Endothelial cell of umbilical vein (primary cell): ENCODE data around the gene TOMM7.

Experiments used
- EZH2 ChIP-seq: IDR thresholded peaks from 2 replicates; pipeline ENCODE4 v1.6.1; 2012; ENCODE audit warnings: borderline replicate concordance, low read depth, mild to moderate bottlenecking, moderate library complexity, low read length, inconsistent platforms; ENCODE audit not compliant: severe bottlenecking
- JUN ChIP-seq: IDR thresholded peaks from 2 replicates; pipeline ENCODE4 v1.6.1; 2011; ENCODE audit warnings: borderline replicate concordance, low read depth; ENCODE audit not compliant: insufficient read length, insufficient read depth
- POLR2A ChIP-seq: IDR thresholded peaks from 2 replicates; pipeline ENCODE4 v1.6.1; 2012; ENCODE audit warnings: low read depth, mild to moderate bottlenecking, control low read depth, low read length
- POLR2AphosphoS5 ChIP-seq: IDR thresholded peaks from 2 replicates; pipeline ENCODE4 v1.6.1; 2012; ENCODE audit warnings: low read depth, mild to moderate bottlenecking, control low read depth, low read length, moderate library complexity; ENCODE audit not compliant: insufficient read depth
- TF ChIP-seq, protein P1 (sequence below), 2 donors: IDR thresholded peaks; 1 replicate in 1 of 2; 2 replicates in 1 of 2; pipeline ENCODE4 v1.5.1; 2011; ENCODE audit warnings: low read length in 2 of 2, mild to moderate bottlenecking in 2 of 2, moderate library complexity in 2 of 2, control low read depth in 1 of 2, inconsistent platforms in 1 of 2, low read depth in 1 of 2; ENCODE audit not compliant: insufficient read depth in 1 of 2; ENCODE audit errors: extremely low read depth in 1 of 2
- TF ChIP-seq, protein P2 (sequence below): IDR thresholded peaks from 2 replicates; pipeline ENCODE4 v1.6.1; 2011; ENCODE audit not compliant: insufficient read depth, insufficient read length

DNA sequence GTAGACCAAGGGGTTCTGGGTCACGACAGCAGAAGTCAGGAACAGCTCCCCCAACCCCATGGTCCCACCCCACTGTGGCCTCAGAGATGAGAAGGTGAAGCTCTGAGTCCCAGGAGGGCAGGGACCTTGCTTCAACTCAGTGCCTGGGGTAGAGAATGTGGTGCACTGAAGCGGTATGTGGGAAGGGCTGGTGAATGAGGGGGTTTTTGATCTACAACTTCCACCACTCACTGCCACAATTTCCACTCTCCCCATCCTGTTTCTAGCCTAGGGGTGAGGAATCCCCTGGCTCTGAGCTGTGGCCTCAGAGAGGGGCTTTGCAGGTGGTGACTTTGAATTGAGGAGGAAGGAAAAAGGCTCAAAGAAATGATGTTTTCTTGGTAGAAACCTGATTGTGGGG lies 44.9 kb upstream of the TOMM7 start:
- TF ChIP-seq POLR2A = no peak
- TF ChIP-seq, protein P1, sequence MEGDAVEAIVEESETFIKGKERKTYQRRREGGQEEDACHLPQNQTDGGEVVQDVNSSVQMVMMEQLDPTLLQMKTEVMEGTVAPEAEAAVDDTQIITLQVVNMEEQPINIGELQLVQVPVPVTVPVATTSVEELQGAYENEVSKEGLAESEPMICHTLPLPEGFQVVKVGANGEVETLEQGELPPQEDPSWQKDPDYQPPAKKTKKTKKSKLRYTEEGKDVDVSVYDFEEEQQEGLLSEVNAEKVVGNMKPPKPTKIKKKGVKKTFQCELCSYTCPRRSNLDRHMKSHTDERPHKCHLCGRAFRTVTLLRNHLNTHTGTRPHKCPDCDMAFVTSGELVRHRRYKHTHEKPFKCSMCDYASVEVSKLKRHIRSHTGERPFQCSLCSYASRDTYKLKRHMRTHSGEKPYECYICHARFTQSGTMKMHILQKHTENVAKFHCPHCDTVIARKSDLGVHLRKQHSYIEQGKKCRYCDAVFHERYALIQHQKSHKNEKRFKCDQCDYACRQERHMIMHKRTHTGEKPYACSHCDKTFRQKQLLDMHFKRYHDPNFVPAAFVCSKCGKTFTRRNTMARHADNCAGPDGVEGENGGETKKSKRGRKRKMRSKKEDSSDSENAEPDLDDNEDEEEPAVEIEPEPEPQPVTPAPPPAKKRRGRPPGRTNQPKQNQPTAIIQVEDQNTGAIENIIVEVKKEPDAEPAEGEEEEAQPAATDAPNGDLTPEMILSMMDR (IDR thresholded peaks at IDR 0.05; ENCODE audit: extremely low read depth in 1 of 2, insufficient read depth in 1 of 2, low read depth in 1 of 2, low read length in 2 of 2) = no peak
- no peak for TF ChIP-seq POLR2AphosphoS5
- TF ChIP-seq JUN = no peak
- TF ChIP-seq EZH2 = no peak
- TF ChIP-seq, protein P2, sequence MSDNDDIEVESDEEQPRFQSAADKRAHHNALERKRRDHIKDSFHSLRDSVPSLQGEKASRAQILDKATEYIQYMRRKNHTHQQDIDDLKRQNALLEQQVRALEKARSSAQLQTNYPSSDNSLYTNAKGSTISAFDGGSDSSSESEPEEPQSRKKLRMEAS = no peak
